SH-SY5Y (cell line): ENCODE data around the gene LSMEM2.

Experiments used
- GATA2 ChIP-seq: IDR thresholded peaks from 2 replicates; pipeline ENCODE4 v1.6.1; 2011; ENCODE audit warnings: mild to moderate bottlenecking, low read depth, low read length
- GATA3 ChIP-seq: IDR thresholded peaks from 2 replicates; pipeline ENCODE4 v1.6.1; 2011; ENCODE audit warnings: low read depth, mild to moderate bottlenecking, low read length, moderate library complexity

GRCh38 chr3:50272911-50273688, 5.8 kb upstream of the LSMEM2 start:
- TF ChIP-seq GATA2 (no peak), GATA3 (no peak)
